HG03342 (cell line): ENCODE results near the gene RENBP.

Experiments
- ATAC-seq: cut with Tn5 transposase; IDR thresholded peaks from one replicate; pipeline ENCODE4 v1.9.1; 2021; ENCODE audit warnings: mild to moderate bottlenecking, moderate library complexity; ENCODE audit not compliant: unreplicated experiment

RENBP gene

DNA sequence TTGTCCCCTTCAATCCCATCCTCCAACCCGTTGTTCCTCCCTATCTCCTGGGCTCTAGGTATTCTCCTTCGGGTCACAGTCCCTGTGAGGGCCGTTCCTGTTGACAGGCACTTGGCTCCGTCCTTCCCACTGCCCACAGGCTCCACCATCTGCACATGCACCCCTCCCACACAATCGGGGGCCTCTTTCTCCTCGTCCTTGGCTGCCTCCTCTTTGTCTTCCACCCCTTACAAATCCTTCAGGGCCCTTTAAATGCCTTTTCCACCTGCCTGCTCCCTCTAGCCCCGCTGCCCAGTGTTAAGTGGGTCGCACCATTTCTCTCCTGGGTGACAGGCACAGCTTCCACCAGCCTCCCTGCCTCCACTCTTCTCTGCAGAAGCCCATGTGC, 42.7 kb downstream of the RENBP start:
- ATAC-seq, result no peak

DNA sequence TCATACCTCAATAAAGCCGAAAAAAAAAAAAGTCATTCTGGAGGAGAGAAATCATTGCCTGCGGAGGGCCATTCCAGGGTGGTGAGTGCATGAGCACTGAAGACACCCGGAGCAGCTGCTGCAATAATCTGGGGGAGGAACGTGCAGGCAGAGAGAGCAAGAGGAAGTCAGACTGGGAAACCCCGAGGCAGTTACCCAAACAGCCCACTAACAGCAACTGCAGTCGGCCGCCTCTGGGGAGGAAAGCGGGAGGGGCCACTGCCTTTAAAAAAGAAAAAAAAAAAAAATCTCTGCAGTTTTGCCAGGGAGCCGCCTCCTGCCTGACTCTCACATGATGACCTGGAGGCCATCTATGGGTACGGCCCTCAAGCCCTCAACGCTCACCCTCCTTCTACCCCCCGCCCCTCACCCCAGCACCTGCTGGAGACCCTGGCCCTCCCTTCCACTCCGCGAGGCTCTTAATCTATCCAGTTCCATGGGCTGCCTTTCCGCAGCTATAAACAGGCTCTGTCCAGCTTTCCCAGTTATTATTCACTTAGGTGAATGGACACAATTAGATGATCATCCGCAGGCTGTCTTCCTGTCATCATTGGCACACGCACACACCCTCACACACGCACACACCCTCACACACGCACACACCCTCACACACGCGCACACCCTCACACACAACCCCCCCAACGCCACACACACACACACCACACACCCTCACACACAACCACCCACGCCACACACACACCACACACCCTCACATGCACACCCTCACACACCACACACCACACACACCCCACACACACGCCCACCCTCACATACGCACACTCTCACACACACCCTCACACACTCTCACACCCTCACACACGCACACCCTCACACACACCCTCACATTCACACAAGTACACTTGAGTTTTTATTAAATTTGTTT, 43.4 kb downstream of the RENBP start:
- ATAC-seq, result peak; percentile 79

DNA sequence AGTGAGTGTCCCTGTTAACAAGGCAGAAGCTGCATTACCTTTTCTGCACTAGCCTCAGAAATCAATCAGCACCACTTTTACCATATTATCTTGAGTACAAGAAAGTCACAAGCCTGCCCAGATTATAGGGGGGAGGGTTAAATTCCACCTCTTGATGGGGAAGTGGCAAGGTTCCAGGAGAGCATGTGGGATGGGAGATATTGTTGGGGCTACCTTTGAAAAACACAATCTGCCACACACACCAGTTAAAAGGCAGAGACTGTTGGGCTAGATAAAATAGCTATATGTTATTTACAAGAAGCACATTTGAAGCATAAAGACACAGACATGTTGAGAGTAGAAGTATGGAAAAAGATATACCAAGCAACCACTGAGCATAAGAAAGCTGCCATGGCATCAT, 46.5 kb downstream of the RENBP start:
- ATAC-seq, result no peak

DNA sequence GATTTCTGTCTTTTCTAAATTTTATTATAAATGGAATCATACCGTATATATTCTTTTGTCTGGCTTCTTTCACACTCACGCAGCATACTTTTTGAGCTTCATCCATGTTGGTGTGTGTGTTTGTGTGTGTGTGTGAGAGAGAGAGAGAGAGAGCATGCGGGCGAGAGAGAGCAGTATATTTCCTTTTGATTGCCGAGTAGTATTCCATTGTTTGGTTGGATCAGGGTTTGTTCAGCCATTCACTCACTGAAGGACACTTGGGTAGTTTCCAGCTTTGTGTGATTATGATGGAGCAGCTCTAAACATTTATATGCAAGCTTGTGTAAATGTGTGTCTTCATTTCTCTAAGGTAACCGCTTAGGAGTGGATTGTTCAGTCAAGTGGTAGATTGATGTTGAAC, 55.3 kb downstream of the RENBP start:
- ATAC-seq, result no peak

DNA sequence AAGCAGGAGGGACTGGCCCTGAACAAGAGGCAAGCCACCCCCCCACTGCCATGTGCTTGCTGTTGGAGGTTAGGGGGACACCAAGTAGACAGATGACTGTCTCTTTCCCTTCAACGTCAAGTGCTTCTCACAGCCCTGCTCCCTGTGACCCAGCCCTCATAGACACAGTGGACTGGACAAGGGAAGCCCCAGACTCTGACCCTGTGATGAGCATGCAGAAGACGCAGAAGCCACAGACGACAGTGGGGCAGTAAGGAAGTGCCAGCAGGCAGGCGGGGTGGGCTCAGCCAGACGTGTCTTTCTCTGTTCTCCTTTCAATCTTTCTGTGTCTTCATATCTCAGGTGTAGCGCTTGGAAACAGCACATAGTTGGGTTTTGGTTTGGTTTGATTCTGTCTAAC, 56.1 kb downstream of the RENBP start:
- ATAC-seq, result peak; percentile 59

DNA sequence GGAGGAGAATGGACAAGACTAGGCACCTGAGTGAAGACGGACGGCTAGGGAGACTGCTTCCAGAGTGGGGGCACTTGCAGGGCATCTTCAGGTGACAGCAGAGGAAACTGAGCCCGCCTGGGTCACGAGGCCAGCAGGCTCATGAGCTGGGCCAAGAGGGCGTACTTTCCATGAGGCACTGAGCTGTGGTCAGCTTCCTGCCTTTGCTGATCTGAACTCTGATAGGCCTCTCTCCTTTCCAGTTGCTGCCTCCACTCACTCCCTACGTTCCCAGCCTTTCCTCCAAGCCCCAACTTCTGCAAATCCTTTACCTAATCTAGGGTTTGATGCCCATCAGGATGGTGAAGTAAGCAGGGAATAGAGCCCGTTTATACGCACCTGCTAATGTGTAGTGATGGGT, 57.1 kb downstream of the RENBP start:
- no peak for ATAC-seq

DNA sequence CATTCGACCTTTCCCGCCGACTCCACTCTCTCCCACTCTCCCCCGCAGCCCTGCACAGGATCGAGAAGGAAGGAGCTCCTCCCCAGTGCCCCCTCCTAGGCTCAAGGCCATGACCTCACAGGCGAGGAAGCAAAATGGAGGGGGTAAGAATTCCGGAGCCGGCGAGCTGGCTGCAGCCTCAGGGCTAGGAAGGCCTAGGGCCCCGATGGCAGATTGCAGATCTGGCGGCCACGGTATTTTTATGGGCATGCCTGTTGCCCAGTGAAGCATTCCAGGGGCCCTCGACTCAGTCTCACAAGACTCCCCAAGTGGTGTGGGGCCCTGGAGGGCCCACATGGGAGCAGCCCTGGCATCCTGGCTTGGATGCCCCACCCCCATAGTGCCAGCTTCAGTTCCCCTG, 57.5 kb downstream of the RENBP start:
- ATAC-seq, result no peak

DNA sequence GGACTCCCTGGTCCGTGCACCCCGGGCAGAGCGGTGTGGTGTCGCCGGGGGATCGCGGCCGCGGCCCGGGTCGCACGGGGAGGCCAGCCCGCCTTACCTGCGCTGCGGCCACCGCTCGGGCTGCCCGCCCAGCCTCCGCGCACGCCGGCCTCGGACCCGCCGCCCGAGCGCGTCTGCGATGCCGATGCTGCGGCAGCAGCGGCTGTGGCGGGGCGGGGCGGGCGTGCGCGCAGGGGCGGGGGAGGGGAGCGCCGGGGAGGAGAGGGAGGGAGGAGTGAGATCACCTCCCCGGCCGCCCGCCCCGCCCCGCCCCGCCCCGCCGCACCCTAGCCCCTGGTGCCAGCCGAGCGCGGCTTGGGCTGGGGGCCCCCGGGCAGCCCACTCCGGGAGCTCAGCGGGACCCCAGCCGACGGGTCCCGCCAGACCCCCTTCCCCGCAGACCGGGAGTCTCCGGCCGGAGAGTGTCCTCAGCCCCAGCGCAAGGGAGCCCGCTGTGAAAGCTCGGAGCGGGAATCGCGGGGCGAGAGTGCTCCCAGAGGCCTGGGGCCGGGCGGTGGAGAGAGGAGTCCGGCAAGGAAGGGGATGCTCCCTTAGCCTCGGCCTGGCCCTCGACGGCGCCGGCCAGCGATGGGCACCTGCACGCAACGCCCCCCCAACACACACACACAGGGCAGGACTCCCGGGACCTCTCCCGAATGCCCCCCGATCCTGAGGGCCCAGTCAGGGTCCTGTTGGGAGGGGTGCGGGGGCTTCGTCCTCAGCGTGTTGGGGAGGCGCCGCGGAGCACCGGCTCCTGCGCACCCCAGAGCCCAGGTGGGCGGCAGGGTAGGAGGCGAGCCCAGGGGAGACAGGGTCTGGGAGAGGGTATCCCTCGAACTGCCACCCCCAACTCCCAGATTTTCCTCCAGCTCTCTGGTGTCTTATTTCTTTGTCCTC, 58.2 kb downstream of the RENBP start, which contains the start of gene L1CAM:
Gene L1CAM, minus strand, starts transcription at position 206 of the 936 bp plus-strand sequence. CDS start 10,337 bp downstream, outside the sequence.
- ATAC-seq, result no peak
